SK-N-SH treated with all-trans-retinoic acid at 6 μM for 48 hours (cell line): Measurements from ENCODE around the gene FERMT2.

Experiments used
- ATAC-seq: fragments of 200-7000 bp; cut with Tn5 transposase; 3 replicates; pipeline ENCODE4 v1.9.1; 2020; ENCODE audit warnings: mild to moderate bottlenecking, moderate library complexity
- ARNTL ChIP-seq: fragments of 450-650 bp; formaldehyde crosslinking; IDR thresholded peaks from 2 replicates; pipeline ENCODE4 v1.5.0; 2020; ENCODE audit warnings: low read depth, mild to moderate bottlenecking, moderate library complexity, borderline replicate concordance
- GLIS3 ChIP-seq: fragments of 250-450 bp; sonication (Bioruptor Pico); IDR thresholded peaks from 2 replicates; pipeline ENCODE4 v1.5.0; 2020; ENCODE audit warnings: mild to moderate bottlenecking, moderate library complexity
- ISL1 ChIP-seq: fragments of 250-450 bp; sonication (Bioruptor Pico); IDR thresholded peaks from 2 replicates; pipeline ENCODE4 v2.1.2; 2022; ENCODE audit warnings: mild to moderate bottlenecking, moderate library complexity
- OSR1 ChIP-seq: fragments of 250-450 bp; sonication (Bioruptor Pico); IDR thresholded peaks from 2 replicates; pipeline ENCODE4 v1.8.0; 2022; ENCODE audit warnings: moderate library complexity, mild to moderate bottlenecking, inconsistent platforms
- PPARA ChIP-seq: fragments of 250-450 bp; sonication (Bioruptor Pico); IDR thresholded peaks from 2 replicates; pipeline ENCODE4 v1.5.0; 2020; ENCODE audit warnings: mild to moderate bottlenecking, borderline replicate concordance
- RARB ChIP-seq: fragments of 250-450 bp; sonication (Bioruptor Pico); IDR thresholded peaks from 2 replicates; pipeline ENCODE4 v1.8.0; 2021; ENCODE audit warnings: mild to moderate bottlenecking, moderate library complexity
- SNAI2 ChIP-seq: fragments of 250-450 bp; sonication (Bioruptor Pico); IDR thresholded peaks from 2 replicates; pipeline ENCODE4 v1.5.0; 2020; ENCODE audit warnings: mild to moderate bottlenecking, moderate library complexity
- ZFP3 ChIP-seq: fragments of 250-450 bp; sonication (Bioruptor Pico); IDR thresholded peaks from 2 replicates; pipeline ENCODE4 v1.5.0; 2020; ENCODE audit warnings: mild to moderate bottlenecking, moderate library complexity
- ZFP30 ChIP-seq: fragments of 450-650 bp; formaldehyde crosslinking; IDR thresholded peaks from 2 replicates; pipeline ENCODE4 v1.5.0; 2022; ENCODE audit warnings: mild to moderate bottlenecking, moderate library complexity
- ZNF565 ChIP-seq: fragments of 450-650 bp; formaldehyde crosslinking; conservative IDR thresholded peaks from 2 replicates; pipeline ENCODE4 v1.5.0; 2020; ENCODE audit warnings: low read depth, mild to moderate bottlenecking, moderate library complexity
- ZNF70 ChIP-seq: fragments of 450-650 bp; formaldehyde crosslinking; IDR thresholded peaks from 2 replicates; pipeline ENCODE4 v1.5.0; 2020; ENCODE audit warnings: mild to moderate bottlenecking, moderate library complexity
- ZNF8 ChIP-seq: fragments of 450-650 bp; formaldehyde crosslinking; IDR thresholded peaks from 2 replicates; pipeline ENCODE4 v1.5.0; 2020; ENCODE audit warnings: mild to moderate bottlenecking, moderate library complexity
- TF ChIP-seq, protein P1 (sequence below): fragments of 250-450 bp; sonication (Bioruptor Pico); IDR thresholded peaks from 2 replicates; pipeline ENCODE4 v1.8.0; 2020; ENCODE audit warnings: mild to moderate bottlenecking, moderate library complexity, borderline replicate concordance
- TF ChIP-seq, protein P2 (sequence below): fragments of 250-450 bp; sonication (Bioruptor Pico); IDR thresholded peaks from 2 replicates; pipeline ENCODE4 v1.8.0; 2021; ENCODE audit warnings: low read depth, mild to moderate bottlenecking, moderate library complexity, borderline replicate concordance
- TF ChIP-seq, protein P3 (sequence below): fragments of 250-450 bp; sonication (Bioruptor Pico); IDR thresholded peaks from 2 replicates; pipeline ENCODE4 v1.5.1; 2021; ENCODE audit warnings: mild to moderate bottlenecking, moderate library complexity
- TF ChIP-seq, protein P4 (sequence below): fragments of 250-450 bp; sonication (Bioruptor Pico); IDR thresholded peaks from 2 replicates; pipeline ENCODE4 v1.5.0; 2020; ENCODE audit warnings: mild to moderate bottlenecking, moderate library complexity
- TF ChIP-seq, protein P5 (sequence below): fragments of 250-450 bp; sonication (Bioruptor Pico); IDR thresholded peaks from 2 replicates; pipeline ENCODE4 v1.5.1; 2020; ENCODE audit warnings: low read depth, mild to moderate bottlenecking, moderate library complexity

The FERMT2 gene, protein sequence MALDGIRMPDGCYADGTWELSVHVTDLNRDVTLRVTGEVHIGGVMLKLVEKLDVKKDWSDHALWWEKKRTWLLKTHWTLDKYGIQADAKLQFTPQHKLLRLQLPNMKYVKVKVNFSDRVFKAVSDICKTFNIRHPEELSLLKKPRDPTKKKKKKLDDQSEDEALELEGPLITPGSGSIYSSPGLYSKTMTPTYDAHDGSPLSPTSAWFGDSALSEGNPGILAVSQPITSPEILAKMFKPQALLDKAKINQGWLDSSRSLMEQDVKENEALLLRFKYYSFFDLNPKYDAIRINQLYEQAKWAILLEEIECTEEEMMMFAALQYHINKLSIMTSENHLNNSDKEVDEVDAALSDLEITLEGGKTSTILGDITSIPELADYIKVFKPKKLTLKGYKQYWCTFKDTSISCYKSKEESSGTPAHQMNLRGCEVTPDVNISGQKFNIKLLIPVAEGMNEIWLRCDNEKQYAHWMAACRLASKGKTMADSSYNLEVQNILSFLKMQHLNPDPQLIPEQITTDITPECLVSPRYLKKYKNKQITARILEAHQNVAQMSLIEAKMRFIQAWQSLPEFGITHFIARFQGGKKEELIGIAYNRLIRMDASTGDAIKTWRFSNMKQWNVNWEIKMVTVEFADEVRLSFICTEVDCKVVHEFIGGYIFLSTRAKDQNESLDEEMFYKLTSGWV

DNA sequence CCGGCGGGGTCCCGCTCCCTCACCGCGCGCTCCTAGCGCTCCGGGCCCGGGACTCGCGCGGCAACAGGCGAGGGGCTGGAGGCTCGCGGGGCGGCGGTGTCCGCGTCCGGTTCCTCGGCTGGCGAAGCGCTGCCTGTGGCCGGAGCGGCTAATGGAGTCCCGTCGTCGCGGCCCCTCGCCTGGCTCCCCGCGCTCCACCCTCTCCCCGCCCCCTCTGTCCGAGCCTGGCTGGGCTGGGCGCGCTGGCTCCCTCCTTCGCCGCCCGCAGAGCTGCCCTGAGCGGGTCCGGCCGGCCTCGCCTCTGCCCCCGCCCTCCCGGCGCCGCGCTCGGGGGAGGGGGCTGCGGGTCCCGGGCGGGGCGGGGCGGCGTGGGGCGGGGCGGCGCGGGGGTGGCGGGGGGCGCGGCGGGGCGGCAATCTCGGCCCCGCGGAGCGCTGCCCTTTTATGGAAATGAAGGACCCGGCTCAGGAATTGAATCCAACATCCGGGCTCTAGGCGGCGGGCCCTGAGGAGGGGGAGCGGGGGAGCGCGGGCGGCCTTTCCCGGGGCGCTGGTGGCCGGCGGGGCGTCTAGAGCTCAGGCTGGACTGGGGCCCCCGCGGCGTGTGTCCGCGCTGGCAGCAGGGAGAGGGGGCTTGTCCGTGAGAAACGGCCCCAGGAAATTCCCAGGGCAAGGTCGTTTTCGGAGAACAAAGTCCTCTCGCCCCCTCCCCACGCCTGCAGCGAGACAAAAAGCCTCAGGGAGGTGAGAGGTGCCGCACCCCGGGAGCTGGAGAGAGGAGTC is at the start of gene FERMT2:
FERMT2 (minus strand) TSS at position 153 of the 783 bp plus-strand sequence. CDS start 482 bp downstream, outside the sequence.
- peak; percentile 88 for ATAC-seq
- TF ChIP-seq, protein P1, sequence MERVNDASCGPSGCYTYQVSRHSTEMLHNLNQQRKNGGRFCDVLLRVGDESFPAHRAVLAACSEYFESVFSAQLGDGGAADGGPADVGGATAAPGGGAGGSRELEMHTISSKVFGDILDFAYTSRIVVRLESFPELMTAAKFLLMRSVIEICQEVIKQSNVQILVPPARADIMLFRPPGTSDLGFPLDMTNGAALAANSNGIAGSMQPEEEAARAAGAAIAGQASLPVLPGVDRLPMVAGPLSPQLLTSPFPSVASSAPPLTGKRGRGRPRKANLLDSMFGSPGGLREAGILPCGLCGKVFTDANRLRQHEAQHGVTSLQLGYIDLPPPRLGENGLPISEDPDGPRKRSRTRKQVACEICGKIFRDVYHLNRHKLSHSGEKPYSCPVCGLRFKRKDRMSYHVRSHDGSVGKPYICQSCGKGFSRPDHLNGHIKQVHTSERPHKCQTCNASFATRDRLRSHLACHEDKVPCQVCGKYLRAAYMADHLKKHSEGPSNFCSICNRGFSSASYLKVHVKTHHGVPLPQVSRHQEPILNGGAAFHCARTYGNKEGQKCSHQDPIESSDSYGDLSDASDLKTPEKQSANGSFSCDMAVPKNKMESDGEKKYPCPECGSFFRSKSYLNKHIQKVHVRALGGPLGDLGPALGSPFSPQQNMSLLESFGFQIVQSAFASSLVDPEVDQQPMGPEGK (CRISPR knock-in tag), result 0 out of 2 replicates have a peak, but pooled peaks have one; percentile 20
- TF ChIP-seq ARNTL, result no peak
- TF ChIP-seq GLIS3 (CRISPR knock-in tag), result peak; percentile 72; the same call in 1 of the 2 replicates

DNA sequence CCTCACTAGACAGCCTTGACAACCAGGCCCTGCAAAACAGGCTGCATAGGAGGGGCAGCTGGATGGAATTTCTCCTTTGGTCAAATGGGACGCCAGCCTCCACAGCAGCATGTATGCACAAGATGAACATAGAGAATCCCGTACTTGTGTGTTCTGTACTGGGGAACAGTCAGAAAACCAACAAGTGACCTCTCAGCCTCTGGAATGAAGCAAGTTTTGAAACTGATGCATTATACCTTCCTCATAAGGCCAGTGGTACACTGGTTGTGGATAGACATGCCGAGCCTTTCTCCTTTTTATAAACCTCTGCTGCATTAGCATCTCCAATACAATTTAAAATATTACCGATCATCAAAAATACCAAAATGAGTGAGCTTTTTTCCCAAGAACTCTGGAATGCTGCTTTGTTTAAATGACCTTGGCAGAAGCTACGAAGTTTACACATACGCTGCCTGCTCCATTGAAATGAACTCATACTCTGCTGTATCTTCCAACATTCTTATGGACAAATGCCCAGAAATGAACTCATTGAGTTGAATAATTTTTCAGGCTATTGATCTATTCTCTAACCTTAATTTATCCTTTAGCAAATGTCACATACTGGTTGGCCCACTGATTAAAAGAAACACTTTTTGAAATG is 47.6 kb upstream of the FERMT2 start:
- TF ChIP-seq, protein P2, sequence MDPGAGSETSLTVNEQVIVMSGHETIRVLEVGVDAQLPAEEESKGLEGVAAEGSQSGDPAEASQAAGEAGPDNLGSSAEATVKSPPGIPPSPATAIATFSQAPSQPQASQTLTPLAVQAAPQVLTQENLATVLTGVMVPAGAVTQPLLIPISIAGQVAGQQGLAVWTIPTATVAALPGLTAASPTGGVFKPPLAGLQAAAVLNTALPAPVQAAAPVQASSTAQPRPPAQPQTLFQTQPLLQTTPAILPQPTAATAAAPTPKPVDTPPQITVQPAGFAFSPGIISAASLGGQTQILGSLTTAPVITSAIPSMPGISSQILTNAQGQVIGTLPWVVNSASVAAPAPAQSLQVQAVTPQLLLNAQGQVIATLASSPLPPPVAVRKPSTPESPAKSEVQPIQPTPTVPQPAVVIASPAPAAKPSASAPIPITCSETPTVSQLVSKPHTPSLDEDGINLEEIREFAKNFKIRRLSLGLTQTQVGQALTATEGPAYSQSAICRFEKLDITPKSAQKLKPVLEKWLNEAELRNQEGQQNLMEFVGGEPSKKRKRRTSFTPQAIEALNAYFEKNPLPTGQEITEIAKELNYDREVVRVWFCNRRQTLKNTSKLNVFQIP (CRISPR knock-in tag), result no peak
- TF ChIP-seq PPARA (CRISPR knock-in tag), result no peak
- TF ChIP-seq, protein P3, sequence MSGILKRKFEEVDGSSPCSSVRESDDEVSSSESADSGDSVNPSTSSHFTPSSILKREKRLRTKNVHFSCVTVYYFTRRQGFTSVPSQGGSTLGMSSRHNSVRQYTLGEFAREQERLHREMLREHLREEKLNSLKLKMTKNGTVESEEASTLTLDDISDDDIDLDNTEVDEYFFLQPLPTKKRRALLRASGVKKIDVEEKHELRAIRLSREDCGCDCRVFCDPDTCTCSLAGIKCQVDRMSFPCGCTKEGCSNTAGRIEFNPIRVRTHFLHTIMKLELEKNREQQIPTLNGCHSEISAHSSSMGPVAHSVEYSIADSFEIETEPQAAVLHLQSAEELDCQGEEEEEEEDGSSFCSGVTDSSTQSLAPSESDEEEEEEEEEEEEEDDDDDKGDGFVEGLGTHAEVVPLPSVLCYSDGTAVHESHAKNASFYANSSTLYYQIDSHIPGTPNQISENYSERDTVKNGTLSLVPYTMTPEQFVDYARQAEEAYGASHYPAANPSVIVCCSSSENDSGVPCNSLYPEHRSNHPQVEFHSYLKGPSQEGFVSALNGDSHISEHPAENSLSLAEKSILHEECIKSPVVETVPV (CRISPR knock-in tag), result no peak
- no peak for TF ChIP-seq GLIS3 (CRISPR knock-in tag)
- ATAC-seq, result no peak

DNA sequence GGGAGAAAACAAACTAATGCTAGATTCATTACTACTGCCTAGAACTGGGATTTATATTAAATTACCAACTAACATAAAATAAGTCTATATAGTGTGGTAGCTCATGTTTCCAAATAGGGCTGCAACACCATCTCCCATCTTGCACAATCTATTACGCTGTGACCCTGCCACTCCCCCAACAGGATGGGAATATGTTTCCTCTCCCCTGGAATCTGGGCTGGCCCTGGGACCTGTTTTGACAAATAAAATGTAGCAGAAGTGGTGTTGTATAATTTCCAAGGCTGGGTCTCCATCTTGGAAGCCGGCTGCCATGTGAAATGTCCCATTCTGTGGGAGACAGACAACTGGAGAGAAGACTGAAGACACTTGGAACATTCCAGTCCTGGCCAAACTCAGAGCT is 45.6 kb upstream of the FERMT2 start:
- TF ChIP-seq PPARA (CRISPR knock-in tag), result no peak
- TF ChIP-seq, protein P2 (CRISPR knock-in tag), result no peak
- TF ChIP-seq, protein P4, sequence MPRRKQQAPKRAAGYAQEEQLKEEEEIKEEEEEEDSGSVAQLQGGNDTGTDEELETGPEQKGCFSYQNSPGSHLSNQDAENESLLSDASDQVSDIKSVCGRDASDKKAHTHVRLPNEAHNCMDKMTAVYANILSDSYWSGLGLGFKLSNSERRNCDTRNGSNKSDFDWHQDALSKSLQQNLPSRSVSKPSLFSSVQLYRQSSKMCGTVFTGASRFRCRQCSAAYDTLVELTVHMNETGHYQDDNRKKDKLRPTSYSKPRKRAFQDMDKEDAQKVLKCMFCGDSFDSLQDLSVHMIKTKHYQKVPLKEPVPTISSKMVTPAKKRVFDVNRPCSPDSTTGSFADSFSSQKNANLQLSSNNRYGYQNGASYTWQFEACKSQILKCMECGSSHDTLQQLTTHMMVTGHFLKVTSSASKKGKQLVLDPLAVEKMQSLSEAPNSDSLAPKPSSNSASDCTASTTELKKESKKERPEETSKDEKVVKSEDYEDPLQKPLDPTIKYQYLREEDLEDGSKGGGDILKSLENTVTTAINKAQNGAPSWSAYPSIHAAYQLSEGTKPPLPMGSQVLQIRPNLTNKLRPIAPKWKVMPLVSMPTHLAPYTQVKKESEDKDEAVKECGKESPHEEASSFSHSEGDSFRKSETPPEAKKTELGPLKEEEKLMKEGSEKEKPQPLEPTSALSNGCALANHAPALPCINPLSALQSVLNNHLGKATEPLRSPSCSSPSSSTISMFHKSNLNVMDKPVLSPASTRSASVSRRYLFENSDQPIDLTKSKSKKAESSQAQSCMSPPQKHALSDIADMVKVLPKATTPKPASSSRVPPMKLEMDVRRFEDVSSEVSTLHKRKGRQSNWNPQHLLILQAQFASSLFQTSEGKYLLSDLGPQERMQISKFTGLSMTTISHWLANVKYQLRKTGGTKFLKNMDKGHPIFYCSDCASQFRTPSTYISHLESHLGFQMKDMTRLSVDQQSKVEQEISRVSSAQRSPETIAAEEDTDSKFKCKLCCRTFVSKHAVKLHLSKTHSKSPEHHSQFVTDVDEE (CRISPR knock-in tag), result no peak
- no peak for TF ChIP-seq ZNF565 (CRISPR knock-in tag)
- TF ChIP-seq ZNF8 (CRISPR knock-in tag), result no peak
- ATAC-seq, result no peak

DNA sequence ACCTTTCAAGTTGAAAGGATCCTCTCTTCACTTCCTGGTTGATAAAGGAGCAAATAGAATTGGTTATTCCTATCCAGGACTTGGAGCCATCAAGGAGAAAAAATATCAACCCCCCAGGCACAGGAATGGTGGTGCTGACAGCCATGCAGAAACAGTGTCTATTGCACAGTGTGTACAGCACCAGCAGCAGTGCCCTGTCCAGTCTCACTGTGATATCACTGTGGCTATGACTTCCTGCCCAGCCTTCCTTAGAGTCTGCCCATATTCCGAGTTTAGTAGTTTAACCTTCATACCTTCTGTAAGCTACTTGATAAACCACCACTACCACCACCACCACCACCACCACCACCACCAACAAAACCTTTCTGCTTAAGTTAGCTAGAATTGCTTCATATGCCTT is 45.1 kb upstream of the FERMT2 start:
- no peak for ATAC-seq
- TF ChIP-seq SNAI2 (CRISPR knock-in tag) (no peak), ZNF565 (CRISPR knock-in tag) (no peak), RARB (CRISPR knock-in tag) (no peak), ISL1 (CRISPR knock-in tag) (no peak), ZNF8 (CRISPR knock-in tag) (no peak), OSR1 (CRISPR knock-in tag) (no peak), ARNTL (no peak), ZFP3 (no peak), ZFP30 (CRISPR knock-in tag) (no peak), ZNF70 (CRISPR knock-in tag) (no peak)
- TF ChIP-seq, protein P4 (CRISPR knock-in tag), result no peak
- TF ChIP-seq, protein P5, sequence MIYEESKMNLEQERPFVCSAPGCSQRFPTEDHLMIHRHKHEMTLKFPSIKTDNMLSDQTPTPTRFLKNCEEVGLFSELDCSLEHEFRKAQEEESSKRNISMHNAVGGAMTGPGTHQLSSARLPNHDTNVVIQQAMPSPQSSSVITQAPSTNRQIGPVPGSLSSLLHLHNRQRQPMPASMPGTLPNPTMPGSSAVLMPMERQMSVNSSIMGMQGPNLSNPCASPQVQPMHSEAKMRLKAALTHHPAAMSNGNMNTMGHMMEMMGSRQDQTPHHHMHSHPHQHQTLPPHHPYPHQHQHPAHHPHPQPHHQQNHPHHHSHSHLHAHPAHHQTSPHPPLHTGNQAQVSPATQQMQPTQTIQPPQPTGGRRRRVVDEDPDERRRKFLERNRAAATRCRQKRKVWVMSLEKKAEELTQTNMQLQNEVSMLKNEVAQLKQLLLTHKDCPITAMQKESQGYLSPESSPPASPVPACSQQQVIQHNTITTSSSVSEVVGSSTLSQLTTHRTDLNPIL (CRISPR knock-in tag), result no peak
